GM19395 (cell line): ENCODE results near the gene CELF5.
"Not testable (repeated sequence)": the region's sequence is repeated elsewhere in the genome, so short reads cannot be mapped to it uniquely, and the experiment has no call there.

Source experiments
- ATAC-seq: cut with Tn5 transposase; IDR thresholded peaks from one replicate; pipeline ENCODE4 v1.9.1; 2021; ENCODE audit warnings: mild to moderate bottlenecking, moderate library complexity; ENCODE audit not compliant: unreplicated experiment

CELF5 gene

DNA sequence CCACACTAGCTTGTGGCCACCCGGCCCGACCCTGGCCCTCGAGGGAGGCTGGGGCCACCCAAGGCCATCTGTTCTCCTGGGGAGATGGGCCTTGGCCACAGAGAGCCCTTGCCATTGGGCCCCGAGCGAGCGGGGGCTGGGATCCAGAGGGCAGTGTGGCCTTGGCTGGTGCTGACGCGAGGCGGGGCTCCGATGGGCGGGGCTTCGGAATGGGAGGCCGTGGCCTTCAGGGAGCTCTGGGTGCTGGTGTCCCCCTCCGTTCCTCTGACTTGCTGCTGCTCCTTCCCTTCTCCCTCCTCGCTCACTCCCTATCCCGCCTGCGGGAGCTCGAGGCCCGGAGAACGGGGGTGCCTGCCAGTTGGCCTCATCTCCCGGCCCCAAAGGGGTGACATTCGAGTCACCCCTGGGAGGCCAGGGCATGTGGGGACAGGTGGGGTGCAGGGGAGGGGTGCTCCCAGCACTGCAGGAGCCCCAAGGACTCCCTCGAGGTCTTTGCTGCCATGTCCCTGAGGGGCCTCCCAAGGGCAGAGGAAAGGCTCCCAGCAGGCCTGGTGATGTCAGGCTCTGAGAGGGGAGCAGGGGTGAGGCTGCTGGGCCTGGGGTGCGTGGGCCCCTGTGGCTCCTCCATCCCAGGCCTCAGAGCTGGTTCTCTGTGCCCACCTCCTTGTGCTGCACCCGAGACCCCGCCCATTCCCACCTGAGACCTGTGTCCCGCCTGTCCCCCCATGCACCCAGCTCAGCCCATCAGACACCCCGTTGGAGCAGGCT is 34.6 kb upstream of the CELF5 start:
- ATAC-seq: no peak

- no peak for ATAC-seq
These were observed 34.0 kb upstream of the CELF5 start for GRCh38 chr19:3190470-3190770.

DNA sequence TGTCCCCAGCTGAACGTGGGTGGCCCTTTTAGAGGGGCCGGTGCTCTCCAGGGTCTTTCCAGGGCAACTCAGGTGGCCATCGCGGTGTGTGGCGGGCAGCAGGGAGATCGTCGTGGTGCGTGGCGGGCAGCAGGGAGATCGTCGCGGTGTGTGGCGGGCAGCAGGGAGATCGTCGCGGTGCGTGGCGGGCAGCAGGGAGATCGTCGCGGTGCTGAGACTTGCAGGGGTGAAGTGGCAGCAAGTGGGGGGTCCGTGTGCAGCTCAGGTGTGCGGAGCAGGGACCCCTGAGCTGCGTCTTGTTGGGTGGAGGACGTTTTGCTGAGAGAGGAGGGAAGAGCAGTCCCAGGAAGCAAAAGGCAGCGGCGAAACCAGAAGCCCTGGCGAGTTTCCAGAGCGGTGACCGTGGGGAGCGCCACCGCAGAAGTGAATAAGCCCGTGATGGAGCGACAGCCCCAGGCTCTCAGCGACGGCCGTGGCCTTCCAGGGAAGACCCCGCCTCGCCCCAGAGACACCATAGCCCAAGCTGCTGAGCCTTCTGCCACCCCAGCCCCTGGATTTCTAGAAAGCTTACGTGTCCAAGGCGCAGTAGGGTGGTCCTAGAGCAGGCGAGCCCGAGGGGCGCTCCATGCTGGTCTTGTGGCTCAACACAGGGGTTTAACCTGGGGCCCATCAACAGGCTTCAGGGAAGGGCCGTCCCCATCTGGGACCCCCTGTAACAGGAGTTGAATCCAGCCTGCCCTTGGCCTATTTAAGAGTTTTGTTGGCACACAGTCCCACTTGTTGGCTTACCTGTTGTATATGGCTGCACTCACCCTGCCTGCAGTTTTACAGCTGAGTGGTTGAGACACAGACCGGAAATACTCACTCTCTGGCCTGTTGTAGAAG is 33.3 kb upstream of the CELF5 start:
- ATAC-seq: no peak

GRCh38 chr19:3191806-3192104 is 32.7 kb upstream of the CELF5 start:
- not testable (repeated sequence) for ATAC-seq

GRCh38 chr19:3192228-3192635 is 32.2 kb upstream of the CELF5 start:
- no peak for ATAC-seq

DNA sequence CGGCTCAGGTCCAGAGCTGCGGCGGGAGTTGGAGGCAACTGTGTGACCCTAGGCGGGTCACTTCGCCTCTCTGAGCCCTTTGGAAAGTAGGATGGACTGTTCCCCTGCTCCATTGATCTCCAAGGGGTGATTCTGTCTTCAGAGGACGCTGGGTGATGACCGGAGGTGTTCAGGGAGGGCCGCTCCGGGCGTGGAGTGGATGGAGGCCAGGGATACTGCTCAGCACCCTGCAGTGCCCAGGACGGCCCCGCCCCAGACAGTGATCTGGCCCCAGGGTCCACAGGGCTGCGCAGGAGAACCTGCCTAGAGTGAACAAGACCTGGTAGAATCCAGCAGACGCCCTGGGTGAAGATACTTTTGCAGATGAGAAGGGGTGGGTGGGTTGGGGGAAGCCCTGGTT is 31.8 kb upstream of the CELF5 start:
- ATAC-seq: no peak

GRCh38 chr19:3193256-3194105 is 31.0 kb upstream of the CELF5 start:
- ATAC-seq: no peak

GRCh38 chr19:3194106-3195087 is 30.1 kb upstream of the CELF5 start:
- ATAC-seq: no peak

DNA sequence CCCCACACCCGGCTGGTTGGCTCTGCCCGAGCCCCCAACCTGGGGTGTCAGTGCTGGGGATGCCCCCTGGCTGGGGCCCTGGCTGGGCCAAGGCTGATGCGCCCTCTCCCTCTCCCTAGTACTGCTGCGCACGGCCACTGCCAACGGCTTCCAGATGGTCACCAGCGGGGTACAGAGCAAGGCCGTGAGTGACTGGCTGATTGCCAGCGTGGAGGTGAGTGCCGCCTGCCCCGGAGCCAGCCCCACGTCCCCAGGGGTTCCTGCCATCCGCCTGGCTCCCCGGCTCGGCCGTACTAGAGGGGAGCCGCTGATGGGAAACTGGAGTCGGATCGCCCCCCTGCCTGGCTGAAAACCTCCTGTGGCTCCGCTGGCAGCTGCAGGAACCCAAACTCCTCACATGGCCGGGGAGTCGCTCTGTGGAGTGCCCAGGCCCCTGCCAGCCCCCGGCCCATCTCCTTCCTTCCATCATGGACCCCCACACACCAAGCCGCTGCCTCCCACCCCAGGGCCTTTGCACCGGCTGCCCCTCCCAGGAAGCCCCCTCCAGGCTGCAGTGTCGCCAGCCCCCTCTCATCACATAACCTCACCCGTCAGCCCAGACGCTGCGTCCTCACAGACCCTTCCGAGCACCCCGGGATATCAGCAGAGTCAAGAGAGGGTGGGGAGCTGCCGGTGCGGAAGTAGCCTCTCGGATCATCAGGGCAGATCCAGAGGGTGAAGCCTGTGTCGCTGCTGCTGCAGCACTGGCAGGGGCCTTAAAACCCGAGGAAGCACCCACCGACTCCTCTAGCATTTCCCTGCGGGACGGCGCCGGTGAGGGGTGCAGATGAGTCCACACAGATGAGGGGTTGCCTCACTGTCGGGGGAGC is 28.2 kb upstream of the CELF5 start:
- no peak for ATAC-seq

GRCh38 chr19:3196933-3197205 is 27.6 kb upstream of the CELF5 start:
- no peak for ATAC-seq

- ATAC-seq: no peak
These were observed 25.4 kb upstream of the CELF5 start for GRCh38 chr19:3198901-3199700.

DNA sequence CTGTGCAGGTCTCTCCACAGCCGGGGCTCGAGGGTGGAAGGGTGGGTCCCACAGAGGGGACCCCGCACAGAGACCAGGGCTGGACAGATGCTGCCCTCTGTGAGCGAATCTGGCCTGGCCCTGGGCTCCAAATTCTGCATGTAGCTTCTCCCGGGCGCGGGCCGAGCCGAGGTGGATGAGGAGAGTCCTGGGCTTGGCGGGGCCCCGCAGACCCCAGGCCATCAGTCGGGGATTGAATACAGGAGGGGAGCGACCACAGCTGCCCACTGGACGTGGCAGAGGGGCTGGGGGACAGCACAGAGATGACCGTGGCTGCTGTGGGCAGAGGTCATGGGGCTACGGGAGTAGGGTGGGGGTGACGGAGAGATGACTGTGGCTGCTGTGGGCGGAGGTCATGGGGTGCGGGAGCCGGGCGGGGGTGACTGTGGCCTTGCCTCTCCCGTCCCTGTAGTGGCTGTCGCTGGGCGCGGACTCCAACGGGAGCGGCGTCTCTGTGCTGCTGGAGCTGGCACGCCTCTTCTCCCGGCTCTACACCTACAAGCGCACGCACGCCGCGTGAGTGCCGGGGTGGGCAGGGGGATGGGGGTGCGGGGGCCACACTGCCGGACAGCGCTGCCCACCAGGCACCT is 23.3 kb upstream of the CELF5 start:
- no peak for ATAC-seq

DNA sequence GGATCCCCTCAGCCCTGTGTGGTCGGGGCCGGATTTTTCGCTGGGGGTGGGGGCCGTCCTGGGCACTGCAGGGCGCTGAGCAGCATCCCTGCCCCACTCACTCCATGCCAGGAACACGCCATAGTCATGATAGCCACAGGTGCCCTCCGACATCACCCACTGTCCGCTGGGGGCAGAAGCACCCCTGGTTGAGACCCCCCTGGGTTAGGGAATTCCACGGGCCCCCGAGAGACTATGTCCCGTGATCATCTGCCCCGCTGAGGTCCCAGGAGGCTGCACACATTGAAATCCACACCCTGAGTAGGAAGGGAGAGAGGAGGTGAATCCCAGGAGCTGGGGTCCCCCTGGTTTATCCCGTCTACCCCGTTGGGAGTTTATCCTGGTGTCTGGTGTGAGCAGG is 22.6 kb upstream of the CELF5 start:
- ATAC-seq: no peak

DNA sequence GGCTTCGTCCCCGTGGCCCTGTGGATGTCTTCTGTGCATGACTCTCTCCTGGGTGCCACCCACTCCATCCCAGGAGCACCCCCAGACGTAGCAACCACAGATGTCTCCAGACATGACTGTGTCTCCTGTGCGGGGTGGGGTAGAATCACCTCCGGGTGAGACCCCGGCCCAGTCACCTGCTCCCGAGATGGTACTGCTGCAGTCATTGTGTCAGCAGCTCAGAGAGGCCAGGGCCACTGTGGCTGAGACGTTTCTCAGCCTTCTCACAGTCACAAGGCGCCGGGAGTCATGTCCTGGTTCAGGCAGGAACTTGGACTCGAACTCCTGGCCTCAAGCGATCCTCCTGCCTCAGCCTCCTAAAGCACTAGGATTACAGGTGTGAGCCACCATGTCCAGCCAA is 22.1 kb upstream of the CELF5 start:
- ATAC-seq: no peak

- not testable (repeated sequence) for ATAC-seq
These were observed 21.6 kb upstream of the CELF5 start for GRCh38 chr19:3202895-3203294.

DNA sequence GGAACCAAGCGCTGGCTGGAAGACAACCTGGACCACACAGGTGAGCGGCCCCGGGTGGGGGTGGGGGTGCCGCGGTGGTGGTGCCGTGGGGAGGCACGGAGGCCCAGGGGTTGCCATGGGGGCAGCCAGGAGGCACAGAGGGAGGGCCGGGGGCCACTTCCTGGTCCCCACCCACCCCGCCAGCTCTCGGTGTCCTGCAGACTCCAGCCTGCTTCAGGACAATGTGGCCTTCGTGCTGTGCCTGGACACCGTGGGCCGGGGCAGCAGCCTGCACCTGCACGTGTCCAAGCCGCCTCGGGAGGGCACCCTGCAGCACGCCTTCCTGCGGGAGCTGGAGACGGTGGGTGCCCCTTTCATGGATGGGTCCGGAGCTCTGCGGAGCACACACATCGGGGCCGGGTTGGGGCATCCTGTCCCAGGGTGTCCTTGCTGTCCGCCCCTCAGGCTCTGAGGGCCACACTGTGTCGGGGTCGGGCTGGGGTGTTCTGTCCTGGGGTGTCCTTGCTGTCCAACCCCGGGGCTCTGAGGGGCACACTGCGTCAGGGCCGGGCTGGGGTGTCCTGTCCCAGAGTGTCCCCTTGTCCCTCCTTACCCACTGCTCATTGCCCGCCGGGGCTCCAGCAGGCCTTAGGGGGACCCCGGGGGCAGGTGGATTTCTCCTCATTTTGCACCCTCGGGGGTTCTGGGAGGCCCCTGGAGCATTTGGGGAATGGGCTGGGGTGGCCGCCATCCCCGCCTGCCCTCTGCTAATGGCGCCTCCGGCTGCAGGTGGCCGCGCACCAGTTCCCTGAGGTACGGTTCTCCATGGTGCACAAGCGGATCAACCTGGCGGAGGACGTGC is 20.4 kb upstream of the CELF5 start:
- no peak for ATAC-seq

DNA sequence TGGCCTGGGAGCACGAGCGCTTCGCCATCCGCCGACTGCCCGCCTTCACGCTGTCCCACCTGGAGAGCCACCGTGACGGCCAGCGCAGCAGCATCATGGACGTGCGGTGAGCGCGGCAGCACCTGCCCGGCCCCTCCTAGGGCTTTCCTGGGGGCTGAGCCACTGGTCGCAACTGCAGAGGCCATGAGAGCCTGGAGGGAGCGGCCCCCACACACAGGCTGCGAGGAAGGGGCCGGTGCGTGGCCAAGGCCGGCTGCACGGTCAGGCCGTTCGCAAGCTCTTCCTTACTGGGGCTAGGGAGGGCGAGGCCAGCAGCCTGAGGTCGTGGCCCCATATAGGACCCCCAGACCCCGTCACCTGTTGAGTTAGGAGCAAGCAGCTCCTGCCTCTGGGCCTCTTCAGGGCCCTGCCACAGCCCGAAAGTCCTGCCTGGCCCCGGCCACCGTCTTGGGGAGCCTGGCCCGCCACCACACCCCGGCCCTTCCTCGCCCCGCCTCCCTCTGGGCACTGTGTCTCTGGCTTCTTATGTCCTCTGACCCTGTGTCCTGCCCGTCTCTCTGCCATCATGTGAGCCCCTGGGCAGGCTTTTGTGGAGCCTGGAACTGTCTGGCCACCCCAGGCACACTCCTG is 19.7 kb upstream of the CELF5 start:
- ATAC-seq: no peak
